Gastrocnemius medialis (tissue), 4 donors: ENCODE measurements around the gene RAB5A.

ENCODE experiments used
- POLR2A ChIP-seq, 2 donors: fragments of 450-650 bp; IDR thresholded peaks; one replicate each; pipeline ENCODE4 v1.6.1; 2017; ENCODE audit warnings: antibody characterized with exemption in 2 of 2, mild to moderate bottlenecking in 2 of 2, moderate library complexity in 2 of 2
- TF ChIP-seq, protein P1 (sequence below), 5 experiments: fragments of 450-650 bp in 3 of 5; fragments of 200-600 bp in 2 of 5; sonication (generic) in 2 of 5; IDR thresholded peaks in 4 of 5; conservative IDR thresholded peaks in 1 of 5; 1 replicate in 4 of 5; 2 replicates in 1 of 5; pipeline ENCODE4 v1.5.1; 2016 to 2019; ENCODE audit warnings: antibody characterized with exemption in 5 of 5, mild to moderate bottlenecking in 3 of 5, moderate library complexity in 3 of 5

DNA sequence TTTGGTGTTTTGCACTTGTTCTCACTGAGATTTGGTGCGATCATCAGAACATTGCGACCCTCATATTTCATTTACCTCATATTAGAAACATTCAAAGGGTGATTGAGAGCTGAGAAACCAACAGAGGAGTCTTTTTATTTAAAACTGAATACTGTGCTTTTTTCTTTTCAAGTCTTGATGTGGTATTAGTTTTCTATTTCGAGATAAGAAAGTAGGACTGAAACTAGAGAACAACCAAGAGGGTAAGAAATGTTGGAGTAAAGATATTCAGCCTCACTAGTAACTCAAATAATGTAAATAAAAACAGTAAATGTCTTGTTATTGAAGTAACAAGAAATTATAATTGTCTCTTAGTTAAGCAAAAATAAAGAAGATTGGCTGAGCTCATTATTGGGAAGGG lies 39.4 kb upstream of the RAB5A start:
- TF ChIP-seq, protein P1, sequence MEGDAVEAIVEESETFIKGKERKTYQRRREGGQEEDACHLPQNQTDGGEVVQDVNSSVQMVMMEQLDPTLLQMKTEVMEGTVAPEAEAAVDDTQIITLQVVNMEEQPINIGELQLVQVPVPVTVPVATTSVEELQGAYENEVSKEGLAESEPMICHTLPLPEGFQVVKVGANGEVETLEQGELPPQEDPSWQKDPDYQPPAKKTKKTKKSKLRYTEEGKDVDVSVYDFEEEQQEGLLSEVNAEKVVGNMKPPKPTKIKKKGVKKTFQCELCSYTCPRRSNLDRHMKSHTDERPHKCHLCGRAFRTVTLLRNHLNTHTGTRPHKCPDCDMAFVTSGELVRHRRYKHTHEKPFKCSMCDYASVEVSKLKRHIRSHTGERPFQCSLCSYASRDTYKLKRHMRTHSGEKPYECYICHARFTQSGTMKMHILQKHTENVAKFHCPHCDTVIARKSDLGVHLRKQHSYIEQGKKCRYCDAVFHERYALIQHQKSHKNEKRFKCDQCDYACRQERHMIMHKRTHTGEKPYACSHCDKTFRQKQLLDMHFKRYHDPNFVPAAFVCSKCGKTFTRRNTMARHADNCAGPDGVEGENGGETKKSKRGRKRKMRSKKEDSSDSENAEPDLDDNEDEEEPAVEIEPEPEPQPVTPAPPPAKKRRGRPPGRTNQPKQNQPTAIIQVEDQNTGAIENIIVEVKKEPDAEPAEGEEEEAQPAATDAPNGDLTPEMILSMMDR (IDR thresholded peaks at IDR 0.05 in 4 of 5, conservative IDR thresholded peaks at IDR 0.05 in 1 of 5) = no peak
- TF ChIP-seq POLR2A (IDR thresholded peaks at IDR 0.05) = no peak
